ENCODE results near the gene GPR6. TPM values are rescaled to one million over a fixed set of nuclear protein-coding genes. Genes with fewer than 3 reads are reported as not detected.

Gene GPR6
- not detected in 2 replicates for total RNA-seq

GRCh38 chr6:109978174-109979032 lies at the start of gene GPR6:
GPR6 (plus strand) TSS chr6:109978311; CDS start chr6:109979113, 802 bp downstream.
- H3K4me3 Mint-ChIP-seq (ENCODE audit: low read depth): no peak within 1 kb of the TSS
- intact Hi-C loops (cut with micrococcal nuclease): no loop called here
- H3K4me1 Mint-ChIP-seq (ENCODE audit: low read depth): no peaks in the 10 kb centered on the region
- peaks cover 16% of the 10 kb centered on the region for H3K27me3 Mint-ChIP-seq (ENCODE audit: low read depth)
- no peaks in the 10 kb centered on the region for H3K36me3 Mint-ChIP-seq (ENCODE audit: low read depth)
- H3K27ac Mint-ChIP-seq: no peak within 1 kb of the TSS
- no peaks in the 10 kb centered on the region for H3K9me3 Mint-ChIP-seq
- peak; percentile 31 for DNase-seq (ENCODE audit: low spot score)

- no peaks in the 10 kb centered on the region for H3K4me1 Mint-ChIP-seq (ENCODE audit: low read depth)
- intact Hi-C loops (cut with micrococcal nuclease): no loop called here
- H3K27me3 Mint-ChIP-seq (ENCODE audit: low read depth): no peaks in the 10 kb centered on the region
- H3K36me3 Mint-ChIP-seq (ENCODE audit: low read depth): no peaks in the 10 kb centered on the region
- peaks cover 11% of the 10 kb centered on the region for H3K9me3 Mint-ChIP-seq
- DNase-seq (ENCODE audit: low spot score): no peak
- H3K4me3 Mint-ChIP-seq (ENCODE audit: low read depth): no peak overlapping the region
- no peak overlapping the region for H3K27ac Mint-ChIP-seq
Measured at GRCh38 chr6:109934293-109934692, 43.8 kb upstream of the GPR6 start.

DNA sequence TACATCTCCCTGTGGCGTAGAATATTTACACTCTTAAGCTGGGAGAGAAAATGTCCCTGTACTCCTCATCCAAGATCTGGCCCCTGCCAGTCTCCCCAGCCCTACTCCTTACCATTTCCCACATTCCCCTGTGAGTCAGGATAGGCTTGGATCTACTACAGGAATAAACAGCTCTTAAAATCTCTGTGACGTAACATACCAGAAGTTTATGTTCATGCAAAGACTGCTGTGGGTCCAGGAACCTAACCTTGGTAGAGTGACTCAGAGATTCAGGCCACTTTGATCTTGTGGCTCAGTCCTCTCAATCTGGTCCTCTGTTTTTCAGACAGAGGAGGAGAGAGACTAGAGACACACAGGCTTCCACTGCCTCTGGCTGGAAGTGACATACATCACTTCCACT lies 38.5 kb upstream of the GPR6 start:
- Mint-ChIP-seq H3K9me3 (peaks cover 10% of the 10 kb centered on the region), H3K4me3 (ENCODE audit: low read depth) (no peak overlapping the region), H3K27me3 (ENCODE audit: low read depth) (peaks cover 10% of the 10 kb centered on the region), H3K36me3 (ENCODE audit: low read depth) (no peaks in the 10 kb centered on the region), H3K27ac (no peak overlapping the region), H3K4me1 (ENCODE audit: low read depth) (no peaks in the 10 kb centered on the region)
- intact Hi-C loops (cut with micrococcal nuclease): no loop called here
- DNase-seq (ENCODE audit: low spot score): no peak

DNA sequence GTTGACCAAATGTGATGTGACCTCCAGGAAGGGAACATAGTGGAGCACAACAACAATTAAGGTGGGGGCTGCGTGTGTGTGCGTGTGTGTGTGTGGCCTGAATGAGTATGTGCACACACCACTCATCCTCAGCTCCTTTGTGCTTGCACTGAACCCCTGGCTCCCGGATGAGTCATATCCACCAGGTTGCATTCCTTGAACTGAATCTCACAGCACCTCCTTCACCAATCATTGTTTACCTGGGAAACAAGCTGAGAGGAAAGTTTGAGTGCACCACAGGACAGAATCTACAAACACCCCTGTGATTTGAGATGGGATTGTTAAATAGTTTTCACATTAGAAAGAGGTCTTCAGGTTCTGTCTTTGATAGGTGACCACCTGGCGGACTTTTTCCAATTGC lies 33.7 kb upstream of the GPR6 start:
- DNase-seq (ENCODE audit: low spot score): no peak
- H3K4me3 Mint-ChIP-seq (ENCODE audit: low read depth): no peak overlapping the region
- H3K27me3 Mint-ChIP-seq (ENCODE audit: low read depth): peaks cover 13% of the 10 kb centered on the region
- H3K9me3 Mint-ChIP-seq: no peaks in the 10 kb centered on the region
- intact Hi-C loops (cut with micrococcal nuclease): no loop called here
- no peak overlapping the region for H3K27ac Mint-ChIP-seq
- no peaks in the 10 kb centered on the region for H3K36me3 Mint-ChIP-seq (ENCODE audit: low read depth)
- H3K4me1 Mint-ChIP-seq (ENCODE audit: low read depth): no peaks in the 10 kb centered on the region

DNA sequence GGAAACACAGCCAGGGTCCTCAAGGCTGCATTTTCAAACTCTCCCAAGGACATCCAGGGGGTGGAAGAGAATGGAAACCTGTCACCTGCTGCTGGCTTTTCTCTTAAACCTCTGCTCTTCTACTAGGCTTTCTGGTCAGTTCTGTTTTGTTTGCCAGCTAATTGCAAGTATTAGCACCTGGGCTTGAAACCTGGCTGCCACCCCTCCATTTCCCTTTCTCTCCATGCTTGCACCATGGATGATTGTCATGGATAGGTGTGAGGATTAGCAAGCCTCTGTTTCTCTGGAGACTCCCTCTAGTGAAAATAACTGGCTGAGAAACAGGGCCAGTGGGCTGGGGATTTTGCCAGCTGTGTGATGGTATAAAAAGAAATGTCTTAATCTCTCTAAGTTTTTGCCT lies 33.0 kb upstream of the GPR6 start:
- Mint-ChIP-seq H3K36me3 (ENCODE audit: low read depth) (no peaks in the 10 kb centered on the region), H3K27me3 (ENCODE audit: low read depth) (peaks cover 13% of the 10 kb centered on the region), H3K9me3 (no peaks in the 10 kb centered on the region), H3K4me3 (ENCODE audit: low read depth) (no peak overlapping the region), H3K27ac (no peak overlapping the region), H3K4me1 (ENCODE audit: low read depth) (no peaks in the 10 kb centered on the region)
- DNase-seq (ENCODE audit: low spot score): no peak
- intact Hi-C loops (cut with micrococcal nuclease): no loop called here

DNA sequence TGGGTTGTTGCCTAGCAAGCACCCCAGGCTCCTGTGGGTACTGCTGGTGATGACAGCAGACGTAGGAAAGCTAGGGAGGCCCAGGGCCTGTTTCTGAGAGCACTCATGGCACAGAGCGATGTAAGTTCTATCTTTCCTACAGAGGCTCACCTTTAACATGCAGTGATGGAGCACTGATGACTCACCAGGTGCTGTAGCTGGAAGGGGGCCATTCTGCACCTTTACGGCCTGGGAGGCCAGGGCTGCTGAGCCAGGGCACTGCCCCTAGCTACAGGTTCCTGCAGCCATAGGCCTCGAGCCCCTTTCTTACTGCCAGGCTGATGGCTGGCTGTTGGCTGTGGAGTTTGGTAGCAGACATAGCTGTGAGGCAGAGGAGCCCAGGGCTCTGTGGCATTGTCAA lies 31.1 kb upstream of the GPR6 start:
- no peaks in the 10 kb centered on the region for H3K4me1 Mint-ChIP-seq (ENCODE audit: low read depth)
- H3K4me3 Mint-ChIP-seq (ENCODE audit: low read depth): no peak overlapping the region
- H3K9me3 Mint-ChIP-seq: no peaks in the 10 kb centered on the region
- peaks cover 9% of the 10 kb centered on the region for H3K27me3 Mint-ChIP-seq (ENCODE audit: low read depth)
- no peaks in the 10 kb centered on the region for H3K36me3 Mint-ChIP-seq (ENCODE audit: low read depth)
- no peak for DNase-seq (ENCODE audit: low spot score)
- H3K27ac Mint-ChIP-seq: no peak overlapping the region
- intact Hi-C loops (cut with micrococcal nuclease): no loop called here

DNA sequence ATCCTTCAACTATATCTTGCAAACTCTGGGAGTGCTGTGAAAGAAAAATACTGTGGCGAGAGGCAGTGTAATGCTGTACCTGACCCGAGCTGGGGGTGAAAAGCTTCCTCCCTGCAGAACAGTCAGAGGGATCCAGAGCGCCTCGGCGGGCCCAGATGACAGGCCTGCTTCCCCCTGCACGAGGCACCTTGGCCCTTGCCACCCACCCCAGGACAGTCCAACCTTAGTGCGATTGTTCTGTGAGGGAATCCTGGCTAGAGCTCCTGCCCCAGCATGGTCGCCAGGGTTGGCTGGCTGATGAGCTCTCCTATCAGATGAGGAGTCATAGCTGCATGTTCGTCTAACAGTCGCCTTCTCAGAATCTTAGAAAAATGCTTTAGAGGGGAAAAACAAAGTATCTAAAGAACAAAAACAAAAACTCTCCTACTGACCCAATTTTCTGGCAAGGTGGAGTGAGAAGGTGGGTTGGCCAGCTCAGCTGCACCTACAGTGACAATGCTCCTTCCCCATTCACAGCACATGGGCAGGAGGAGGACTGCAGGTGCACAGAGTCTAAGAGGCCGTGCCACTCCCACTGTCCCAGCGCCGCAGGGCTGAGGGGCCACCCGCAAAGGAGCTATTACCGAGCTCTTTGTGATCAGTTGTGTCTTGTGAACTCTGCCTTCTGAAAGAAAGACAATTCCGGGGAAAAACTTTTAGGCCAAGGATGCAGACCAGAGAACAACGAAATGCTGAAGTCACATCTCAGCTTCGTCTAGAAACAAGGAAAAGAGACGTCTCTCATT lies 28.6 kb upstream of the GPR6 start:
- intact Hi-C loops (cut with micrococcal nuclease): no loop called here
- Mint-ChIP-seq H3K27me3 (ENCODE audit: low read depth) (peaks cover 6% of the 10 kb centered on the region), H3K27ac (no peak overlapping the region), H3K4me1 (ENCODE audit: low read depth) (no peaks in the 10 kb centered on the region), H3K4me3 (ENCODE audit: low read depth) (no peak overlapping the region), H3K9me3 (no peaks in the 10 kb centered on the region), H3K36me3 (ENCODE audit: low read depth) (no peaks in the 10 kb centered on the region)
- no peak for DNase-seq (ENCODE audit: low spot score)

GRCh38 chr6:109955491-109955890 lies 22.6 kb upstream of the GPR6 start:
- Mint-ChIP-seq H3K27me3 (ENCODE audit: low read depth) (peaks cover 8% of the 10 kb centered on the region), H3K4me3 (ENCODE audit: low read depth) (no peak overlapping the region), H3K4me1 (ENCODE audit: low read depth) (no peaks in the 10 kb centered on the region), H3K36me3 (ENCODE audit: low read depth) (no peaks in the 10 kb centered on the region), H3K9me3 (no peaks in the 10 kb centered on the region), H3K27ac (no peak overlapping the region)
- DNase-seq (ENCODE audit: low spot score): no peak
- intact Hi-C loops (cut with micrococcal nuclease): no loop called here

DNA sequence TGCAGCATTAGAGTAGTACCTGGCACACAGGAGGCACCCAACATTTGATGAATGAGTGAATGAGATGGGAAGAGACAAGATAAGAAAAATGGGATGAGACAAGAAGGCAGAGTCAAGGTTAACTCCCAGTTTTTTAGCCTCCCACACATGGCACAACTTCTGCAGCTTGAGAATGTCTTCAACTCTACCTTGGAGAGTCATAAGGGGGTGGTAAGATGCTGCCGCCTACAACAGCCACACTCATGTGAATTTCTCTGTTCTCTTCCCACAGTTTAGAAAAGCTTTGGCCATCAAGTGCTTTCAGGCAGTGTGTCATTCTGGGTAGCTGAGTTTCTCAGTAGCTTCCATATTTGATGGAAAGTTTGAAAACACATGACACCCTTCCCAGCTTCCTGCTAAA lies 19.5 kb upstream of the GPR6 start:
- intact Hi-C loops (cut with micrococcal nuclease): no loop called here
- Mint-ChIP-seq H3K4me1 (ENCODE audit: low read depth) (no peaks in the 10 kb centered on the region), H3K36me3 (ENCODE audit: low read depth) (no peaks in the 10 kb centered on the region)

GRCh38 chr6:109961611-109962041 lies 16.5 kb upstream of the GPR6 start:
- H3K4me1 Mint-ChIP-seq (ENCODE audit: low read depth): no peaks in the 10 kb centered on the region
- H3K27me3 Mint-ChIP-seq (ENCODE audit: low read depth): peaks cover 4% of the 10 kb centered on the region
- intact Hi-C loops (cut with micrococcal nuclease): no loop called here
- H3K27ac Mint-ChIP-seq: no peak overlapping the region
- H3K36me3 Mint-ChIP-seq (ENCODE audit: low read depth): no peaks in the 10 kb centered on the region
- no peaks in the 10 kb centered on the region for H3K9me3 Mint-ChIP-seq
- H3K4me3 Mint-ChIP-seq (ENCODE audit: low read depth): no peak overlapping the region
- DNase-seq (ENCODE audit: low spot score): no peak

More for the DNA sequence above, 19.5 kb upstream of the GPR6 start:
- Mint-ChIP-seq H3K27me3 (ENCODE audit: low read depth) (peaks cover 6% of the 10 kb centered on the region), H3K9me3 (no peaks in the 10 kb centered on the region), H3K4me3 (ENCODE audit: low read depth) (no peak overlapping the region), H3K27ac (no peak overlapping the region)
- DNase-seq (ENCODE audit: low spot score): no peak

DNA sequence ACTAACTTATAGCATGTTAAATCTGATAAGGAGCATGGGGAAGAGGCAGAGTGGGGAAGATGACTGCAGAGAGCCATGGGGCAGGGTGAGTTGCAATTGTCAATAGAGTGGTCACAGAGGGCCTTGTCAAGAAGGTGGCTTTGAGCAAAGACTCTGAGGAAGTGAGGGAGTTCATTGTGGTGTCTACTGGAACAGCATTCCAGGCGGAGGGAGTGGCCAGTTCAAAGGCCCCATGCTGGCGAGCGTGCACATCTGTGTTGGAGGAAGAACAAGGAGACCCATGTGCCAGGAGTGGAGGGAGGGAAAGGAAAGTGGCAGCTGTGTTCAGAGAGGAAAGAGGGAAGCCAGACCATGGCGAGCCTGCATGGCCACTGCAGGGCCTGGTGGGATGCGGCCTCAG lies 15.8 kb upstream of the GPR6 start:
- intact Hi-C loops (cut with micrococcal nuclease): no loop called here
- peaks cover under 1% of the 10 kb centered on the region for H3K27me3 Mint-ChIP-seq (ENCODE audit: low read depth)
- no peak for DNase-seq (ENCODE audit: low spot score)
- no peaks in the 10 kb centered on the region for H3K9me3 Mint-ChIP-seq
- H3K27ac Mint-ChIP-seq: no peak overlapping the region
- H3K36me3 Mint-ChIP-seq (ENCODE audit: low read depth): no peaks in the 10 kb centered on the region
- H3K4me3 Mint-ChIP-seq (ENCODE audit: low read depth): no peak overlapping the region
- no peaks in the 10 kb centered on the region for H3K4me1 Mint-ChIP-seq (ENCODE audit: low read depth)

GRCh38 chr6:109963598-109964170 lies 14.4 kb upstream of the GPR6 start:
- Mint-ChIP-seq H3K4me3 (ENCODE audit: low read depth) (no peak overlapping the region), H3K27ac (no peak overlapping the region), H3K4me1 (ENCODE audit: low read depth) (no peaks in the 10 kb centered on the region), H3K9me3 (no peaks in the 10 kb centered on the region), H3K36me3 (ENCODE audit: low read depth) (no peaks in the 10 kb centered on the region), H3K27me3 (ENCODE audit: low read depth) (no peaks in the 10 kb centered on the region)
- DNase-seq (ENCODE audit: low spot score): no peak
- intact Hi-C loops (cut with micrococcal nuclease): no loop called here

DNA sequence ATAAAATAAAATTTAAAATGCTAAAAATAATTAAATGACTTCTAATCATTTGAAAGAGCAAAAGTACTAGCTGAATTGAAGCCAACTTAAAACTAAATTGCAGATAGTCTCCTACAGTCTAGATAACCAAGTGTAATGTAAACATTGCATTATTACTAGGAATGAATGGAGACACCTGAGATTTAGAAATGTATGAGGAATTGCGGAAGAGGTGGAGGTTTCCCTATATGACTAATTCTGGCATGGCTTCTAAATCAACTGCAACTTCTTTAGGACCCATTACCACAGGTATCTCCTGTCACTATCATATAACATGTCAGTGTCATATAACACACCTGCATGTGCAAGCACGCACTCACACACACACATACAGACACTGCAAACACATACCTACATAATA lies 13.2 kb upstream of the GPR6 start:
- Mint-ChIP-seq H3K36me3 (ENCODE audit: low read depth) (no peaks in the 10 kb centered on the region), H3K27ac (no peak overlapping the region), H3K27me3 (ENCODE audit: low read depth) (peaks cover 4% of the 10 kb centered on the region), H3K4me3 (ENCODE audit: low read depth) (no peak overlapping the region), H3K9me3 (no peaks in the 10 kb centered on the region), H3K4me1 (ENCODE audit: low read depth) (no peaks in the 10 kb centered on the region)
- intact Hi-C loops (cut with micrococcal nuclease): no loop called here
- DNase-seq (ENCODE audit: low spot score): no peak
